ENCODE results near the gene PRR12. TPM values are rescaled to one million over a fixed set of nuclear protein-coding genes. Genes with fewer than 3 reads are reported as not detected.

The PRR12 gene
- total RNA-seq, 1 experiment from 2014 or later, result 22.9 TPM

DNA sequence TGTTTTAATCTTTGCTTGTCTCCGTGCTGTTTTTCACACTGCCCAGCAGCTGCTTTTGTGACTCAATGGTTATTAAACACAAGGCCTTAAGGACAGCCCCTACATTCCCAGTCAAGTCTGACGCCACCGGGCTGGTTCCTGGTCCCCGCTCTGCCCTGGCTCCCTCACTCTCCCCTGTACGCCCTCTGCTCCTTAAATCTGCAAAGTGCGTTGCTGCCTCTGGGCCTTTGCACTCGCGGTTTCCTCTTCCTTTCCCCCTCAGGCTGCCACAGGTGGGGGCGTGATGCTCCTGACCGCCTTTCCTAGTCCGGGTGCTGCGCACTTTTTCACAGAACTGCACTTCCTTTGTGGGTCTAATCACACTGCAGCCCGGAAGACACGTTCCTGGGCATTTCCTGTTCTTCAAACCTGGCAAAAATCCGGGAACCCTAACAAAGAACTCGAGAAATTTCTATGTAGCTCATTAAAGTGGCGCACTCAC, 36.2 kb upstream of the PRR12 start:
- ATAC-seq, result no peak

DNA sequence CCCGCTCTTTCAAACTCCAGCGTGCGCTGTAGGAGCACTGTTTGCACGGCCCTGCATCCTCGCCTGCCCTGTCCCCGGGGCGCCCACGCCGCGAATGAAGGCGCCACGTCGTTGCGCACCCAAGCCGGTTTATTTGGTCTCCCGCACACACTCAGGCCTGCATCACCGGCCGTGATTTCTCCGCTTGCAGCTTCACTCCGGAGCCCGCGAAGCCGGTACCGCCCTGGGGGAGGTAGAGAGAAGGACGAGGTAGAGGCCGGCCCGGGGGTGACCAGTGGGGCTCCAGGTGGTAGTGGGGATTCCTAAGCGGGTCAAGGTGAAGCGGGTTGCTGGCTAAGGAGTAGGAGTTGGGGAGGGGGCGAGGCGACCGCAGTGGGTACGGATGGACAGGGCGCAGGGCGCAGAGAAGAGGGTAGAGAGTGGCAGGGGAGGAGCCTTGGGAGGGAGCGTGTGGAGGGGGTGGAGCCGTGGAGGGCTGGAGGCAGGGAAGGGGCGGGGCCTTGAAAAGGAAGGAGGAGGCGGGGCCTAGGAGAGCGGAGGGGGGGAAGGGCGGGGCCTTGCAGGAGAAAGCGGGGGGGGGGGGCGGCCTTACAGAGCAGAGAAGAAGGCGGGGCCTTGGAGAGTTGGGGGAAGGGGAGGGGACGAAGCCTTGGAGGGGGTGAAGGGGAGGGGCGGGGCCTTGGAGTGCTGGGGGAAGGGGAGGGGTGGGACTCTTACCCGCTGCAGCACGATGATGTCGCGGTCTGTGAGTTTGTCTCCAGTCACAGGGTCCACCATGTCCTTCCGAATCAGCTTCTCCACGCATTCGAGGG, 35.2 kb upstream of the PRR12 start:
- DNase-seq (ENCODE audit: low read depth, low spot score), result no peak
- Histone ChIP-seq H3K27ac (ENCODE audit: low read length) (no peak overlapping the region), H3K27me3 (ENCODE audit: control insufficient read depth, insufficient read depth, low read length) (no peaks in the 10 kb centered on the region), H3K4me1 (ENCODE audit: control insufficient read depth, insufficient read depth, low read length) (no peaks in the 10 kb centered on the region), H3K4me3 (ENCODE audit: low read depth in 2 of 2, low read length in 2 of 2) (no peak overlapping the region), H3K9me3 (ENCODE audit: control insufficient read depth, insufficient read depth, low read depth, low read length) (no peaks in the 10 kb centered on the region), H3K36me3 (ENCODE audit: control insufficient read depth, insufficient read depth, low read length) (no peaks in the 10 kb centered on the region; the same call in 1 of the 2 replicates)
- ChIA-PET POLR2A (no interaction called here), CTCF (no interaction called here)
- TF ChIP-seq, protein P1, sequence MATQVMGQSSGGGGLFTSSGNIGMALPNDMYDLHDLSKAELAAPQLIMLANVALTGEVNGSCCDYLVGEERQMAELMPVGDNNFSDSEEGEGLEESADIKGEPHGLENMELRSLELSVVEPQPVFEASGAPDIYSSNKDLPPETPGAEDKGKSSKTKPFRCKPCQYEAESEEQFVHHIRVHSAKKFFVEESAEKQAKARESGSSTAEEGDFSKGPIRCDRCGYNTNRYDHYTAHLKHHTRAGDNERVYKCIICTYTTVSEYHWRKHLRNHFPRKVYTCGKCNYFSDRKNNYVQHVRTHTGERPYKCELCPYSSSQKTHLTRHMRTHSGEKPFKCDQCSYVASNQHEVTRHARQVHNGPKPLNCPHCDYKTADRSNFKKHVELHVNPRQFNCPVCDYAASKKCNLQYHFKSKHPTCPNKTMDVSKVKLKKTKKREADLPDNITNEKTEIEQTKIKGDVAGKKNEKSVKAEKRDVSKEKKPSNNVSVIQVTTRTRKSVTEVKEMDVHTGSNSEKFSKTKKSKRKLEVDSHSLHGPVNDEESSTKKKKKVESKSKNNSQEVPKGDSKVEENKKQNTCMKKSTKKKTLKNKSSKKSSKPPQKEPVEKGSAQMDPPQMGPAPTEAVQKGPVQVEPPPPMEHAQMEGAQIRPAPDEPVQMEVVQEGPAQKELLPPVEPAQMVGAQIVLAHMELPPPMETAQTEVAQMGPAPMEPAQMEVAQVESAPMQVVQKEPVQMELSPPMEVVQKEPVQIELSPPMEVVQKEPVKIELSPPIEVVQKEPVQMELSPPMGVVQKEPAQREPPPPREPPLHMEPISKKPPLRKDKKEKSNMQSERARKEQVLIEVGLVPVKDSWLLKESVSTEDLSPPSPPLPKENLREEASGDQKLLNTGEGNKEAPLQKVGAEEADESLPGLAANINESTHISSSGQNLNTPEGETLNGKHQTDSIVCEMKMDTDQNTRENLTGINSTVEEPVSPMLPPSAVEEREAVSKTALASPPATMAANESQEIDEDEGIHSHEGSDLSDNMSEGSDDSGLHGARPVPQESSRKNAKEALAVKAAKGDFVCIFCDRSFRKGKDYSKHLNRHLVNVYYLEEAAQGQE (IDR thresholded peaks at IDR 0.05; ENCODE audit: insufficient read depth in 1 of 2, low read depth in 2 of 2, low read length in 1 of 2), result no peak
- TF ChIP-seq CTCF (IDR thresholded peaks at IDR 0.05) (no peak), TCF7L2 (IDR thresholded peaks at IDR 0.05; ENCODE audit: low read depth, low read length) (no peak), POLR2AphosphoS5 (IDR thresholded peaks at IDR 0.05; ENCODE audit: low read depth, low read length) (no peak), SIN3A (IDR thresholded peaks at IDR 0.05; ENCODE audit: borderline replicate concordance, insufficient read depth, low read depth, low read length) (no peak)
- in situ Hi-C loops (cut with HindIII; ENCODE audit: low pct_unique_long_range_greater_than_20kb, low sequenced_read_pairs), result no loop called here
- intact Hi-C loops (cut with micrococcal nuclease; ENCODE audit: unreplicated experiment), result no loop called here
- no TSS peak for BruUV-seq (replicated peaks)
- 0 out of 2 replicates have a peak, but pooled peaks have one; percentile 62 for ATAC-seq

More for the DNA sequence above, 36.2 kb upstream of the PRR12 start:
- H3K27ac ChIP-seq (ENCODE audit: low read length), result no peak overlapping the region
- in situ Hi-C loops (cut with HindIII; ENCODE audit: low pct_unique_long_range_greater_than_20kb, low sequenced_read_pairs) (no loop called here), intact Hi-C loops (cut with micrococcal nuclease; ENCODE audit: unreplicated experiment) (no loop called here)
- H3K9me3 ChIP-seq (ENCODE audit: control insufficient read depth, insufficient read depth, low read depth, low read length), result no peaks in the 10 kb centered on the region
- TF ChIP-seq TCF7L2 (IDR thresholded peaks at IDR 0.05; ENCODE audit: low read depth, low read length) (no peak), CTCF (IDR thresholded peaks at IDR 0.05) (no peak), SIN3A (IDR thresholded peaks at IDR 0.05; ENCODE audit: borderline replicate concordance, insufficient read depth, low read depth, low read length) (no peak), POLR2AphosphoS5 (IDR thresholded peaks at IDR 0.05; ENCODE audit: low read depth, low read length) (no peak)
- TF ChIP-seq, protein P1 (IDR thresholded peaks at IDR 0.05; ENCODE audit: insufficient read depth in 1 of 2, low read depth in 2 of 2, low read length in 1 of 2), result no peak
- ChIA-PET CTCF (no interaction called here), POLR2A (no interaction called here)
- no peak for DNase-seq (ENCODE audit: low read depth, low spot score)
- H3K36me3 ChIP-seq (ENCODE audit: control insufficient read depth, insufficient read depth, low read length), result no peaks in the 10 kb centered on the region; the same call in 1 of the 2 replicates
- H3K4me1 ChIP-seq (ENCODE audit: control insufficient read depth, insufficient read depth, low read length), result no peaks in the 10 kb centered on the region
- H3K27me3 ChIP-seq (ENCODE audit: control insufficient read depth, insufficient read depth, low read length), result no peaks in the 10 kb centered on the region
- no TSS peak for BruUV-seq (replicated peaks)
- H3K4me3 ChIP-seq (ENCODE audit: low read depth in 2 of 2, low read length in 2 of 2), result no peak overlapping the region
